GM18505 (cell line): ENCODE data around the gene G6PC3.
"Not testable (repeated sequence)": the region's sequence is repeated elsewhere in the genome, so short reads cannot be mapped to it uniquely, and the experiment has no call there.

ENCODE experiments used
- ATAC-seq: cut with Tn5 transposase; IDR thresholded peaks from one replicate; pipeline ENCODE4 v1.9.1; 2021; ENCODE audit not compliant: unreplicated experiment
- POLR2A ChIP-seq: IDR thresholded peaks from 4 replicates; pipeline ENCODE4 v1.6.1; 2011; ENCODE audit warnings: borderline replicate concordance; ENCODE audit not compliant: insufficient read depth, insufficient read length; ENCODE audit errors: extremely low read depth

The G6PC3 gene

GRCh38 chr17:44095388-44095646 is 24.8 kb downstream of the G6PC3 start:
- no peak for TF ChIP-seq POLR2A
- ATAC-seq, result no peak

- ATAC-seq, result no peak
- no peak for TF ChIP-seq POLR2A
Measured at GRCh38 chr17:44095647-44096496, 25.3 kb downstream of the G6PC3 start.

DNA sequence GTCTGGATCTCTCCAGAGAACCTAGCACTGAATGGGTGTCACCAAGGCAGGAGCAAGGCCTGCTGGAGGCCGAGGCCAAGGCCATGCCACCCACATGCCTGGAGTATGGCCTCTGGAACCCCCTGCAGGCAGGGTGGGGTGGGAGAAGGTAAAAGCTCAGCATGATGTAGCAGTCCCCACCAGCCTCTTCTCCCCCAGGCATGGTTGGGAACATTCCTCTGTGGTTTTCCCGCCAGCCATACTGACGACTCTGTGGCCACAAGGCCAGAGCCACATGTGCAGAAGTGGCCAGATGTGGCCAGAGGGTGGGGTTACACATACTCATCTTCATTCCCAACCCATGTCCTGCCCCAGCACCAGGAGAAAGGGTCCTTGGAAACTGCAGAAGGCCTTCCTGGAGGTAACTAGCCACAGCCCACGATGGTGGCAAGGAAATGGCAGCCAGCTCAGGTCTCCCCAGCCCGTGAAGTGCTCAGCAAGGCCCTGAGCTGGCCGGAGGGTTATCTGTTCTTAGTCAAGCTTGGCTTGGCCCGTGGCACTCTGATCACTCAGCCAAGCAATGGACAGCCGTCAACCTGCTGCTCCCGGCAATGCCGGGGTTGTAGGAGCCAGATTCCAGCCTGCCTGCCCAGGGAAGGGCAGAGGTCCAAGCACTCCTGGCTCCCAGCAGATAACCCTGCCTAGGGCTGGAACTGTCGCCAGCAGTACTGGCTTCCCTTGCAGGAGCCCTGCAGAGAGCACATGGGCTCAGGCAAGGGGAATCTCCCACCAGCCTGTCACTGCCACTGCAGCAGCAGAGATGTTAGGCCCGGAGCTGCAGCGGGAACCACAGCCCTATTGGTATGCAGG is 26.8 kb downstream of the G6PC3 start:
- no peak for TF ChIP-seq POLR2A
- no peak for ATAC-seq

- ATAC-seq, result not testable (repeated sequence)
Measured at GRCh38 chr17:44101858-44102257, 31.3 kb downstream of the G6PC3 start.

DNA sequence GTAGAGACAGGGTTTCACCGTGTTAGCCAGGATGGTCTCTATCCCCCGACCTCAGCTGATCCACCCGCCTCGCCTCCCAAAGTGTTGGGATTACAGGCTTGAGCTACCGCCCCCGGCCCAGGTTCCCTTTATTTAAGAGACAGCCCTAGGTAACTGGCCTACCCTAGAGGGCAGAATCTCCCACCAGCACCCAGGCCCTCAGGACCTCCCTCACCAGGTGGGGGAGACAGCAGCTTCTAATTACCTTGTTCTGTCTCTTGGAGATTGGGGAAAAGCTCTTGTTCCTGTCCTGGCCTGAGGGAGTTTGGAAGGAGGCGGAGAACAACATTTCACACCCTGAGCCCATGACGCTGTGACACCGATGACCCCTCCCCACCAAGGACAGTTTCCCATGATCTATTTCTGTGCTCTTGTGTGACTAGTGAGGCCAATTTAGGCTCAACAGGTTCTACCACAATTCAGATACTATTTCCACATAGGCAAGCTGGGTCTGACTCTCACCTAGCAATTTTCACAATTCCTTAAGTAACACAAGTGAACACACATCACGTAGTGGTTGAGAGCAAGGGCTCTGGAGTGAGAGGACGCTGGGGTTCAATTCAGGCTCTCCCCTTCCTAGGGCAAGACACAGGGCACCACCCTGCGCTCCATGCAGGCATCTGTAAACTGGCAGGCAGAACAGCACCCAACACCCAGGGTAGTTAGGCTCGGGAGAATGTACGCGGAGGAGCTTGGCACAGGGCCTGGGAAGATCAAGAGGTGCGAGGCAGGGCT is 32.5 kb downstream of the G6PC3 start:
- no peak for ATAC-seq
- TF ChIP-seq POLR2A, result no peak

DNA sequence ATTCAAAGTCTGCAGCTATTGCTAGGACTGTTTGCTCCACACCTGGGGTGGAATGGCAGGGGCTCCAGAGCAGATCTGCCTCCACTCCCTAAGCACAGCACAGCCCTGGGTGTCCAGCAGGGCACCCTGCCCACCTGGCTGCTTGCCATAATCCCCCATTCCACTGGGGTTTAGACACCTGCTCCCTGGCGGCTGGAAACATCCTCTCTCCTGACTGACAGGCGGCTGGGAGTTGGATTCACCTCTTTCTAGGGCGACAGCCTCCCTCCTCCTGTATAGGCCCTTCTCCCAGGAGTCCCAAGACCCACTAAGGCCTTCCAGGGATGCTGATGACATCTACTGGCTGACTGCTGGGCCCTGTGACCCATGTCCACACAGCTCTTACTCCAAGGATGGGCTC is 34.9 kb downstream of the G6PC3 start:
- no peak for ATAC-seq
- no peak for TF ChIP-seq POLR2A

- no peak for ATAC-seq
- no peak for TF ChIP-seq POLR2A
Measured at GRCh38 chr17:44105941-44106340, 35.4 kb downstream of the G6PC3 start.

DNA sequence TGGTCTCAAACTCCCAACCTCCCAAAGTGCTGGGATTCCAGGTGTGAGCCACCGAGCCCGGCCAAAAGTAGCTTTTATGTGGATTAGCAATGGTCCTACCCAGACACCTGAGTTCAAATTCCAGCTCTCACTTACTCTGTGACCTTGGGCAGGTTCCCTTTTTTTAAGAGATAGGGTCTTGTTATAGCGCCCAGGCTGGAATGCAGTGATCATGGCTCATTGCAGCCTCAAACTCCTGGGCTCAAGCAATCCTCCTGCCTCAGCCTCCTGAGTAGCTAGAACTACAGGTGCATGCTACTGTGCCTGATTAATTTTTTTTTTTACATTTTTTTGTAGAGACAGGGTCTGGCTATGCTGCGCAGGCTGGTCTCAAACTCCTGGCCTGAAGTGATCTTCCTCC is 36.3 kb downstream of the G6PC3 start:
- ATAC-seq, result no peak
- no peak for TF ChIP-seq POLR2A

DNA sequence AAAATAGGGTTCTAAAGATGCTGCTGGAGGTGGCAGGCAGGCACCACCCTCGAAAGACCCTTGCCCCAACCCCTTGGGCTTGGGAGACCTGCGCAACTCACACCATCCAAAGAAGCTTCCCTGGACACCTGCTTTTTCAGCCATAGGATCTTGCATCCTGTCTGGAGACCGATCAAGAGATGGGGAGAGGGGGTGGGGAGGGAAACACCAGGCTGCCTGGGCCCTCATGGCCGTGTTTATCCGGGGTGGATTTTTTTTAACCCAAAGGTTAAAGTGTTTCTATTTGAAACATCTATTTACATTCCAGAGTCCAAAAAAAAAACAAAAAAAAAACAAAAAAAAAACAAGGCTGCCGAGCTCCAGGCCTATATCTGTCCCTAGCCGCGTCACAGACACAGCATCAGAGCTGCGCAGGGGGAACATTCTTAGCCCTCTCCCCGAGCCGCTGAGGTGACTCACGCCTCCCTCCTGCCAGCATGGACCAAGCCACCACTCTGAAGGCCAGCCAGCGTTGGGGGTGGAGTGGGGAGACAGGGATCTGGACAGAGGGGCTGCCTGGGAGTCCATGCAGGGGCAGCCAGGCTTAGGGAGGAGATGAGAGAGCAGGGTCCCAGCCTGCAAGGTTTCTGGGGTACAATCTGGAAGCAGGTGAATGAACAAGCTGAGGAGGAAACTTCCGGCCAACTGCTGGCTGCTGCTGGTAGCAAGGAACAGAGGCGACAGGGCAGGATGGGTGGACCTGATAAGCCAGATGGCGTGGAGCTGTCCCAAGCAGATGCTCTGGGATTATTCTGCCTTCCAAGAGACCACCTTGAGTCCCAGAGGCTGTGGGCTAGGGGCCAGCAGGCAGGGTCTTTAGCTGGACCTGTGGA is 38.1 kb downstream of the G6PC3 start:
- no peak for TF ChIP-seq POLR2A
- ATAC-seq, result no peak

DNA sequence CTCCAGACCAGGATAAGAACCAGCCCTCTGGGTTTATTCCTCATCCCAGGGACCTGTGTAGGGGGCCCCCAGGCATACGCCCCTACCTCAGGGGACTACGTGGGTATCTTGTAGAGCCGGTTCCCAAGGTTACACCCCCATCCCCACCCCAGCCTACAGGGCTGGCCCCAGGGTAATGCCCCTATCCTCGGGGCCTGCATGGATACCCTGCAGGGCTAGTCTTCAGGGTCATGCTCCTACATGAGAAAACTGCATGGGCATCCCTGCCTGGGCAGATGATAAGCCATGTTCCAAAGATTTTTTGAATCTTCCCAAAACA is 38.7 kb downstream of the G6PC3 start:
- no peak for ATAC-seq
- no peak for TF ChIP-seq POLR2A

- no peak for TF ChIP-seq POLR2A
- ATAC-seq, result no peak
Measured at GRCh38 chr17:44110011-44110686, 39.6 kb downstream of the G6PC3 start.

DNA sequence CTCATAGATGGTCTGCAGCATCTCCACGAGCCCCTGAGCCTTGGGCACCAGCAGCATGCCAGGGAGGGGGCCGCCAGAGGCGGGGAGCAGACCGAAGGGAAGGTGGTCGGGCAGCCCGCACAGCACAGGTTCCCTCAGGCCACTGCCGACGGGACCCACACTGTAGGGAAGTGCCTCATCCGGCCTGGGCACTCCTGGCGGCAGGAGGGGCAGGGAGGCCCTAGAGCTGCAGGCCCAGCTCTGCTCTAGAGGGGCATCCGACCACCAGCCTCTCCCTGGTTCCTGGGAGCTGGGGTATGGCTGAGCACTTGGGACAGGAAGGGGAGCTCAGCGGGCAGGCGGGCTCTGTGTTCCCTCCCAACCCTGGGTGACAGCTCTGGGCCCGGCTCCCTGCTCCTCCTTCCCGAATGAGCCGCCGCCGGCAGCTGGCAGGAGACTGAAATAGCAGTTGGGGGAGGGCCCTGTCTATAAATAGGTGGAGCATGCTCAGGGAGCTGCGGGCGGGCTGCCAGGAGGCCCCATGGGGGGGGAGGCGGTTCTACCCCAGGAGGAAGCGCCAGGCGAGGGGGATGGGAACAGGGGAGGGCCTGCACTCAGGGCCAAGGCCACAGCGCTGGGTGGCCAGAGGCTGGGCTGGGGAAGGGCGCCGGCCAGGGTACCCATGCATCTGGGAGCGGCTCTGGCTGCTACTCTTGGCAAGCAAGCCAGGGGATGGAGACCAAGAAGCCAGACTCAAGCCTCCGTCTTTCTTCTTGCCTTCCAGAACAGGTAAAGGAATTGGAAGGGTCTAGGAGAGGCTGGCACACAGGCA is 40.5 kb downstream of the G6PC3 start:
- ATAC-seq, result no peak
- TF ChIP-seq POLR2A, result peak; percentile 40

DNA sequence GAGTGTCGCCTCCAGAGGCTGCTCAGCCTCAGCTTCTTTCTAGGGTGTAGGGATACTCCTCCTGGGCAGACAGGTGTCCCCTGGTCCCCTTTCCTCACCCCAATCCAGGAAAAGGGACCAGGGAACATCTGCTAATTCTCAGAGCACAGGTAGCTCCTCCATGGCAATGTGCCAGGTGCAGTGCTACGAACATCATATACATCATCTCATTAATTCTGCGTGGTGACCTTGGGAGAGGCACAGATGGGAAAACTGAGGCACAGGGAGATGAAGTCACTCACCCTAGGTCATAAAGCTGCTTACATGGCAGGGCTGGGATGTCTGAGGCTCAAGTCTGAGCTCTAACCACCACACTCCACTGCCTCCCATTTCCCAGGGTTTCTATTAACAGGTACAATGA is 41.2 kb downstream of the G6PC3 start:
- no peak for TF ChIP-seq POLR2A
- no peak for ATAC-seq
